ENCODE measurements around the gene USO1.

DNA sequence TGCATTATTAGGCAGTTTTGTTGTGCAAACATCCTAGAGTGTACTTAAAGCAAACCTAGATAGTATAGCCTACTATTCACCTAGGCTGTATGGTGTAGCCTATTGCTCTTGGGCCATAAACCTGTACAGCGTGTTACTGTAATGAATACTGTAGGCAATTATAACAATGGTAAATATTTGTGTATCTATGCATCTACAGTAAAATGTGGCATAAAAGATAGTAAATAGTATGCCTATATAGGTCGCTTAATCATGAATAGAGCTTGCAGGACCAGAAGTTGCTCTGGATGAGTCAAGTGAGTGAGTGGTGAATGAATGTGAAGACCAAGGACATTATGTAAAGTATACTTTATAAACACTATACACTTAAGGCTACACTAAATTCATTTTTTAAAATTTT is 16.6 kb downstream of the USO1 start:
- TF ChIP-seq EZH2 (IDR thresholded peaks at IDR 0.05) = no peak
- TF ChIP-seq CTCF (IDR thresholded peaks at IDR 0.05) = no peak
- TF ChIP-seq EZH2phosphoT487 (IDR thresholded peaks at IDR 0.05) = no peak

Measured in neural progenitor cell (in vitro differentiated cells).